H1 (cell line): Measurements from ENCODE around the gene PROZ. TPM values are rescaled to one million over a fixed set of nuclear protein-coding genes. Genes with fewer than 3 reads are reported as not detected.

Experiments
- CTCF ChIA-PET: fragments of 300-600 bp; sonication (Branson Sonifier 250); formaldehyde crosslinking; loops from one replicate; lab custom pipeline; 2021; ENCODE audit not compliant: partially characterized antibody; lab: Charles Lee
- POLR2A ChIA-PET: fragments of 300-600 bp; sonication (Branson Sonifier 250); formaldehyde crosslinking; loops from one replicate; lab custom pipeline; 2021; ENCODE audit warnings: inconsistent platforms; ENCODE audit not compliant: partially characterized antibody; lab: Charles Lee
- DNase-seq, 2 experiments: peaks; one replicate each; pipeline versions ENCODE4 v3.0.0 to v3.0.0-alpha.2; 2010 to 2022; ENCODE audit warnings: low spot score in 2 of 2, low read depth in 1 of 2, mixed read lengths in 1 of 2
- FAIRE-seq: peaks from 2 replicates; lab custom pipeline; 2011; peaks lifted over from hg19 to GRCh38; lab: Jason Lieb, UNC
- H2AFZ ChIP-seq: 2 replicates; pipeline ENCODE4 v1.8.1; 2012; ENCODE audit warnings: low read length, inconsistent platforms
- H2AK5ac ChIP-seq: 2 replicates; pipeline ENCODE4 v1.6.1; 2013; ENCODE audit warnings: low read depth, low read length
- H2BK120ac ChIP-seq: replicated peaks from 2 replicates; pipeline ENCODE3; 2013; ENCODE audit warnings: low read depth, low read length, inconsistent platforms
- H2BK12ac ChIP-seq: 2 replicates; pipeline ENCODE4 v1.6.1; 2013; ENCODE audit warnings: low read depth, low read length
- H2BK15ac ChIP-seq: 2 replicates; pipeline ENCODE4 v1.6.1; 2013; ENCODE audit warnings: low read length
- H2BK20ac ChIP-seq: 2 replicates; pipeline ENCODE4 v1.6.1; 2013; ENCODE audit warnings: low read length
- H2BK5ac ChIP-seq: 2 replicates; pipeline ENCODE4 v1.6.1; 2013; ENCODE audit warnings: low read depth, low read length
- H3K14ac ChIP-seq: 2 replicates; pipeline ENCODE4 v1.6.1; 2013; ENCODE audit warnings: inconsistent platforms; ENCODE audit not compliant: insufficient read length
- H3K18ac ChIP-seq: 2 replicates; pipeline ENCODE4 v1.6.1; 2013; ENCODE audit warnings: low read length; ENCODE audit errors: extremely low read depth
- H3K23ac ChIP-seq: 2 replicates; pipeline ENCODE4 v1.6.1; 2013; ENCODE audit warnings: inconsistent platforms; ENCODE audit not compliant: insufficient read length
- H3K23me2 ChIP-seq: 2 replicates; pipeline ENCODE4 v1.6.1; 2013; ENCODE audit warnings: low read depth, low read length
- H3K27ac ChIP-seq: 2 replicates; pipeline ENCODE4 v1.6.1; 2011; ENCODE audit warnings: low read depth, low read length, inconsistent platforms
- H3K27me3 ChIP-seq, 4 experiments: replicated peaks in 1 of 4; 1 replicate in 1 of 4; 2 replicates in 3 of 4; pipeline versions ENCODE4 v1.6.1 to v1.8.1; 2011 to 2013; ENCODE audit warnings: low read length in 3 of 4, mild to moderate bottlenecking in 3 of 4, inconsistent platforms in 2 of 4, mixed read lengths in 2 of 4, moderate library complexity in 1 of 4; ENCODE audit not compliant: control insufficient read depth in 3 of 4, insufficient read depth in 3 of 4; ENCODE audit errors: extremely low read depth in 1 of 4
- H3K36me3 ChIP-seq, 4 experiments: 2 replicates each; pipeline versions ENCODE4 v1.6.1 to v1.8.1; 2011 to 2013; ENCODE audit warnings: mild to moderate bottlenecking in 4 of 4, low read length in 3 of 4, moderate library complexity in 2 of 4, control low read depth in 1 of 4, inconsistent platforms in 1 of 4; ENCODE audit not compliant: insufficient read depth in 4 of 4, control insufficient read depth in 2 of 4
- H3K4ac ChIP-seq: replicated peaks from 2 replicates; pipeline ENCODE3; 2013; ENCODE audit warnings: low read length, low read depth, mixed read lengths, inconsistent platforms; ENCODE audit not compliant: insufficient read length
- H3K4me1 ChIP-seq, 4 experiments: replicated peaks in 1 of 4; 1 replicate in 1 of 4; 2 replicates in 3 of 4; pipeline versions ENCODE4 v1.6.1 to v1.8.1; 2011 to 2013; ENCODE audit warnings: low read length in 3 of 4, inconsistent platforms in 2 of 4, mixed read lengths in 1 of 4; ENCODE audit not compliant: insufficient read depth in 4 of 4, control insufficient read depth in 3 of 4
- H3K4me2 ChIP-seq, 2 experiments: 2 replicates each; pipeline versions ENCODE4 v1.6.1 to v1.8.1; 2011 to 2013; ENCODE audit warnings: low read depth in 2 of 2, low read length in 2 of 2, control low read depth in 1 of 2, inconsistent platforms in 1 of 2, mild to moderate bottlenecking in 1 of 2; ENCODE audit not compliant: insufficient read depth in 1 of 2
- H3K4me3 ChIP-seq, 4 experiments: fragments of 200-600, 300-600 bp in 1 of 4; sonication (generic), shearing (Covaris generic), sonication (Bioruptor Twin) in 1 of 4; 2 replicates each; pipeline versions ENCODE4 v1.5.1 to v1.8.1; 2011 to 2016; ENCODE audit warnings: low read length in 4 of 4, low read depth in 3 of 4, control low read depth in 2 of 4, inconsistent platforms in 2 of 4, mild to moderate bottlenecking in 2 of 4, mixed read lengths in 1 of 4, moderate library complexity in 1 of 4; ENCODE audit not compliant: insufficient read depth in 2 of 4; ENCODE audit errors: extremely low read depth in 1 of 4
- H3K56ac ChIP-seq: replicated peaks from 2 replicates; pipeline ENCODE3; 2013; ENCODE audit warnings: low read depth, mild to moderate bottlenecking, mixed read lengths, low read length, inconsistent platforms; ENCODE audit not compliant: insufficient read length
- H3K79me1 ChIP-seq: 2 replicates; pipeline ENCODE4 v1.6.1; 2013; ENCODE audit warnings: low read depth, low read length, control low read depth
- H3K79me2 ChIP-seq, 2 experiments: 2 replicates each; pipeline versions ENCODE4 v1.6.1 to v1.8.1; 2012 to 2013; ENCODE audit warnings: low read length in 2 of 2, mild to moderate bottlenecking in 2 of 2, inconsistent platforms in 1 of 2; ENCODE audit not compliant: insufficient read depth in 2 of 2, control insufficient read depth in 1 of 2
- H3K9ac ChIP-seq, 4 experiments: replicated peaks in 1 of 4; 1 replicate in 1 of 4; 2 replicates in 3 of 4; pipeline versions ENCODE4 v1.6.1 to v1.8.1; 2011 to 2013; ENCODE audit warnings: low read depth in 3 of 4, low read length in 3 of 4, control low read depth in 2 of 4, mild to moderate bottlenecking in 2 of 4, moderate library complexity in 2 of 4, inconsistent platforms in 1 of 4; ENCODE audit errors: extremely low read depth in 1 of 4
- H3K9me3 ChIP-seq, 2 experiments: 2 replicates each; pipeline versions ENCODE4 v1.6.1 to v1.8.1; 2012 to 2013; ENCODE audit warnings: mild to moderate bottlenecking in 2 of 2, moderate library complexity in 2 of 2, control low read depth in 1 of 2, inconsistent platforms in 1 of 2, low read depth in 1 of 2, low read length in 1 of 2, mixed read lengths in 1 of 2; ENCODE audit not compliant: insufficient read depth in 2 of 2
- H4K20me1 ChIP-seq, 2 experiments: replicated peaks in 1 of 2; 2 replicates each; pipeline versions ENCODE3 to v1.8.1; 2011 to 2013; ENCODE audit warnings: inconsistent platforms in 2 of 2, low read length in 2 of 2, mild to moderate bottlenecking in 1 of 2; ENCODE audit not compliant: insufficient read depth in 2 of 2, control insufficient read depth in 1 of 2
- H4K5ac ChIP-seq: 2 replicates; pipeline ENCODE4 v1.6.1; 2013; ENCODE audit warnings: low read length, low read depth, mixed read lengths, inconsistent platforms; ENCODE audit not compliant: insufficient read length
- H4K8ac ChIP-seq: 2 replicates; pipeline ENCODE4 v1.8.0; 2013; ENCODE audit warnings: mild to moderate bottlenecking, moderate library complexity, low read length, inconsistent platforms; ENCODE audit not compliant: insufficient read depth; ENCODE audit errors: extremely low read depth
- H4K91ac ChIP-seq: replicated peaks from 2 replicates; pipeline ENCODE3; 2013; ENCODE audit warnings: low read length, mixed read lengths, inconsistent platforms; ENCODE audit not compliant: insufficient read length
- BRCA1 ChIP-seq: IDR thresholded peaks from 2 replicates; pipeline ENCODE4 v1.6.1; 2012; ENCODE audit warnings: low read depth, low read length, improper control_type of control experiment
- CEBPB ChIP-seq: IDR thresholded peaks from 2 replicates; pipeline ENCODE4 v1.6.1; 2012; ENCODE audit warnings: low read depth, low read length
- CHD1 ChIP-seq: IDR thresholded peaks from 2 replicates; pipeline ENCODE4 v1.6.1; 2012; ENCODE audit warnings: low read depth, low read length, improper control_type of control experiment
- CREB1 ChIP-seq: IDR thresholded peaks from 2 replicates; pipeline ENCODE4 v1.6.1; 2012; ENCODE audit warnings: inconsistent platforms
- CTBP2 ChIP-seq: IDR thresholded peaks from 2 replicates; pipeline ENCODE4 v1.7.0; 2011; ENCODE audit warnings: borderline replicate concordance, mild to moderate bottlenecking, moderate library complexity, mixed read lengths, low read length; ENCODE audit not compliant: insufficient read depth, insufficient read length
- EZH2 ChIP-seq: fragments of 200-600 bp; sonication (generic); IDR thresholded peaks from 2 replicates; pipeline ENCODE4 v1.7.1; 2012; ENCODE audit warnings: low read depth, mild to moderate bottlenecking, moderate library complexity, low read length, inconsistent platforms; ENCODE audit not compliant: severe bottlenecking
- HDAC2 ChIP-seq, 2 experiments: fragments of 300-600 bp in 1 of 2; sonication (generic) in 1 of 2; IDR thresholded peaks; 2 replicates each; pipeline ENCODE4 v1.6.1; 2011 to 2012; ENCODE audit warnings: low read depth in 2 of 2, low read length in 2 of 2, mild to moderate bottlenecking in 2 of 2, moderate library complexity in 2 of 2, borderline replicate concordance in 1 of 2, inconsistent platforms in 1 of 2
- MAFK ChIP-seq: IDR thresholded peaks from 2 replicates; pipeline ENCODE4 v1.6.1; 2012; ENCODE audit warnings: low read depth, mild to moderate bottlenecking, improper control_type of control experiment, low read length
- POU5F1 ChIP-seq: IDR thresholded peaks from 2 replicates; pipeline ENCODE4 v1.6.1; 2011; ENCODE audit warnings: low read depth, mild to moderate bottlenecking, low read length, moderate library complexity
- RBBP5 ChIP-seq: IDR thresholded peaks from 2 replicates; pipeline ENCODE4 v1.7.1; 2012; ENCODE audit warnings: low read depth, mild to moderate bottlenecking, inconsistent platforms, low read length, moderate library complexity, borderline replicate concordance
- TBP ChIP-seq: IDR thresholded peaks from 2 replicates; pipeline ENCODE4 v1.6.1; 2011; ENCODE audit warnings: low read depth, low read length, improper control_type of control experiment
- TEAD4 ChIP-seq: IDR thresholded peaks from 2 replicates; pipeline ENCODE4 v1.6.1; 2012; ENCODE audit warnings: low read depth, low read length, inconsistent platforms, mixed read lengths
- WGBS, 2 experiments: shearing (Covaris generic) in 1 of 2; methylation state at CpG; one replicate each; pipeline versions ENCODE4 v1.1.6 to v1.1.7; 2013 to 2015; ENCODE audit warnings: low lambda C conversion rate in 2 of 2, mixed read lengths in 2 of 2, inconsistent platforms in 1 of 2, low coverage in 1 of 2, missing lambda C conversion rate in 1 of 2; ENCODE audit not compliant: insufficient replicate concordance in 2 of 2, insufficient coverage in 1 of 2, insufficient read length in 1 of 2; ENCODE audit errors: extremely low coverage in 1 of 2, missing lambda C conversion rate in 1 of 2; 5-methylcytosine and 5-hydroxymethylcytosine counted together
- polyA plus RNA-seq, 7 experiments: library from polyadenylated mRNA; depleted of rRNA in 3 of 7; stranded (reverse) in 5 of 7; unstranded in 2 of 7; fragments of >200 nt in 5 of 7; fragments of 200-250 nt in 2 of 7; gene quantifications; 1 replicate in 5 of 7; 2 replicates in 1 of 7; 4 replicates in 1 of 7; pipeline versions ENCODE4 v1.2.1 to v1.2.3, GENCODE V29; 2011 to 2013; ENCODE audit warnings: missing spikeins in 2 of 7, mixed read lengths in 2 of 7
- total RNA-seq: library from RNA; stranded (reverse); fragmentation: NEBNext Ultra II Directional; extraction: Animal tissue kit (Norgen Biotek cat#: 25700); gene quantifications from 2 replicates; pipeline ENCODE4 v1.2.1, GENCODE V29; 2021

The PROZ gene
- total and polyA plus RNA-seq, 2 of the 8 experiments (the other 6 are each of a cell fraction or from before 2014, with no cell fraction given) = not detected

GRCh38 chr13:113183450-113184129 lies 25.1 kb downstream of the PROZ start:
- no peaks in the 10 kb centered on the region for H3K27me3 ChIP-seq
- H3K23me2 ChIP-seq = no peaks in the 10 kb centered on the region
- H3K56ac ChIP-seq = no peak overlapping the region
- 93% methylated on average over 14 of the region's 14 CpGs; no CpG with 5 or more reads in 1 of the 2 experiments for WGBS, 2 experiments
- H3K9me3 ChIP-seq = no peaks in the 10 kb centered on the region
- no peaks in the 10 kb centered on the region for H3K79me2 ChIP-seq
- no peak overlapping the region for H4K91ac ChIP-seq
- no peak overlapping the region for H2BK15ac ChIP-seq
- H2BK12ac ChIP-seq = no peak overlapping the region
- H3K4ac ChIP-seq = no peak overlapping the region
- H2AFZ ChIP-seq = no peak overlapping the region
- DNase-seq (no peak), FAIRE-seq (no peak)
- H3K23ac ChIP-seq = no peak overlapping the region
- peaks cover 3% of the 10 kb centered on the region; the same call in 1 of the 2 replicates for H3K79me1 ChIP-seq
- H3K36me3 ChIP-seq = peaks cover 14 to 67% (median 46%) of the 10 kb centered on the region in 4 experiments
- H2BK120ac ChIP-seq = no peak overlapping the region
- no peak overlapping the region for H3K9ac ChIP-seq
- no peak overlapping the region for H4K8ac ChIP-seq
- no peak overlapping the region for H2AK5ac ChIP-seq
- H3K27ac ChIP-seq = no peak overlapping the region
- no peak overlapping the region for H3K4me2 ChIP-seq
- no peak overlapping the region for H3K18ac ChIP-seq
- no peak overlapping the region for H2BK20ac ChIP-seq
- ChIA-PET CTCF (interaction anchor here (1.3 kb wide), 1 partner anchor 14 kb away, joined by 3 read pairs; no protein-coding TSS in a partner anchor), POLR2A (interaction anchor here (0.9 to 2.5 kb wide), 4 partner anchors 9 to 19 kb away, joined by 3 to 8 read pairs (median 4); no protein-coding TSS in a partner anchor)
- H4K5ac ChIP-seq = no peak overlapping the region
- no peak overlapping the region for H3K4me3 ChIP-seq
- peaks cover 6 to 22% of the 10 kb centered on the region in 2 experiments for H4K20me1 ChIP-seq
- H3K4me1 ChIP-seq = peaks cover 0 to 10% (median 2%) of the 10 kb centered on the region in 4 experiments; a peak in 5 of 7 replicates
- no peak overlapping the region for H2BK5ac ChIP-seq
- H3K14ac ChIP-seq = no peak overlapping the region
- TF ChIP-seq CHD1 (no peak), BRCA1 (no peak), POU5F1 (no peak), EZH2 (no peak), TBP (no peak), CEBPB (no peak), TEAD4 (no peak), MAFK (no peak), RBBP5 (no peak), CTBP2 (no peak), HDAC2 (IDR thresholded peaks at IDR 0.05; ENCODE audit: borderline replicate concordance in 1 of 2, low read depth in 2 of 2, low read length in 2 of 2) (no peak), CREB1 (no peak)
